ENCODE measurements around the gene B4GALT3.
A peak's percentile ranks its signal among the peaks of the same experiment; 100 is the strongest.

Gene B4GALT3

DNA sequence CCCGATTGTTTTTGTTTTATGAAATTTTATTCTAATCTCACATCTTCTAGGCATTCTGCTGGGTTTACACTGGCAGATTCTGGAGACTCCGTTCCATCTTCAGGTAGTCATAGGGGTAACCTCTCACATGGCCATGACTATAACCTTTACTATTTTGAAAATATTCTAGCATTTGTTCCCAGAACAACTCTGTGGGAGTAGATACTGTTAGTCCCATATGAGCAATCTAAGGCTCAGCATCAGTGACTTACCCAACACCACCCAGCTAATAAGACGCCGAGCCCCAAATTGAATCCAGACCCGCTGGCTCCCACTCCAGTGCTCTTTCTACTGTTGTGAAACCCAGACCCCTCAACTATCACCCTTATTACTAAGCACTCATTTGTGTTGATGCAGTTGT is 11.7 kb upstream of the B4GALT3 start:
- no peak overlapping the region for H2AFZ ChIP-seq (ENCODE audit: low read length)
- WGBS, 2 donors (ENCODE audit: extremely low coverage in 2 of 2, insufficient read length in 2 of 2, insufficient replicate concordance in 1 of 2), result no CpG with 5 or more reads among the region's 5 CpGs
- H2BK12ac ChIP-seq (ENCODE audit: low read length), result no peak overlapping the region
- no peak overlapping the region for H2AK5ac ChIP-seq (ENCODE audit: low read depth, low read length)
- H2BK15ac ChIP-seq (ENCODE audit: low read length), result no peak overlapping the region
- H3K4ac ChIP-seq (ENCODE audit: low read length), result no peak overlapping the region
- DNase-seq (ENCODE audit: low spot score), result no peak
- no peak overlapping the region for H3K18ac ChIP-seq (ENCODE audit: low read length)
- H3K27me3 ChIP-seq (ENCODE audit: control insufficient read depth in 3 of 3, insufficient read depth in 3 of 3, low read depth in 1 of 3, low read length in 3 of 3), result no peaks in the 10 kb centered on the region
- no peak overlapping the region for H3K4me3 ChIP-seq (ENCODE audit: low read length in 2 of 2)
- H3K14ac ChIP-seq (ENCODE audit: low read length), result no peak overlapping the region
- H3K27ac ChIP-seq (replicated peaks; ENCODE audit: low read length), result no peak overlapping the region
- no peaks in the 10 kb centered on the region for H3K9me3 ChIP-seq (replicated peaks in 1 of 2; ENCODE audit: control insufficient read depth in 2 of 2, insufficient read depth in 1 of 2, low read depth in 1 of 2, low read length in 2 of 2)
- H2BK5ac ChIP-seq (ENCODE audit: low read length), result no peak overlapping the region
- no peak overlapping the region for H4K8ac ChIP-seq (ENCODE audit: low read depth, low read length)
- H2BK120ac ChIP-seq (ENCODE audit: low read depth, low read length), result no peak overlapping the region
- H3K4me1 ChIP-seq (ENCODE audit: control insufficient read depth in 2 of 2, insufficient read depth in 1 of 2, low read depth in 1 of 2, low read length in 2 of 2), result peaks cover 0 to 4% of the 10 kb centered on the region in 2 donors
- no peak overlapping the region for H3K23ac ChIP-seq (ENCODE audit: low read depth, low read length, poor library complexity)
- no peak overlapping the region for H3K4me2 ChIP-seq (ENCODE audit: insufficient read depth, low read length, poor library complexity, severe bottlenecking)
- no peak overlapping the region for H3K9ac ChIP-seq (ENCODE audit: low read depth, low read length, poor library complexity)
- no peak overlapping the region for H4K91ac ChIP-seq (ENCODE audit: low read depth, low read length, poor library complexity)
- H3K36me3 ChIP-seq (replicated peaks in 1 of 2; ENCODE audit: control insufficient read depth in 2 of 2, insufficient read depth in 2 of 2, low read length in 2 of 2), result peaks cover 0 to 3% of the 10 kb centered on the region in 2 donors
- H3K79me1 ChIP-seq (ENCODE audit: low read depth, low read length), result no peaks in the 10 kb centered on the region

DNA sequence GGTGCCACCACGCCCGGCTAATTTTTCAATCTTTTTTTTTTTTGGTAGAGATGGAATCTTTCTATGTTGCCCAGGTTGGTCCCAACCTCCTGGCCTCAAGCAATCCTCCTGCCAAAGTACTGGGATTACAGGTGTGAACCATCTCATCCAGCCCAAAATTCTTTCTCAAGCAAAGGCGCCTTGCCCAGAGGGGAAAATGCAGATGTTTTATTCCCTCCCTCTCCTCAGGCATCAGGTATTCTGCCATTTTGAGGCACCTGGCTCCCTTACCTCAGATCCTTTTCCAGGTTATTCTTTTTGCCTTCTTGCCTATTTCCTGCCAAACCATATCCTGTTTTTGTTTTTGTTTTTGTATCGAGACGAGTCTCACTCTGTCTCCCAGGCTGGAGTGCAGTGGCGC is 11.1 kb upstream of the B4GALT3 start:
- Histone ChIP-seq H3K23ac (ENCODE audit: low read depth, low read length, poor library complexity) (no peak overlapping the region), H3K79me1 (ENCODE audit: low read depth, low read length) (no peaks in the 10 kb centered on the region), H3K27me3 (ENCODE audit: control insufficient read depth in 3 of 3, insufficient read depth in 3 of 3, low read depth in 1 of 3, low read length in 3 of 3) (no peaks in the 10 kb centered on the region), H2BK120ac (ENCODE audit: low read depth, low read length) (no peak overlapping the region), H3K36me3 (replicated peaks in 1 of 2; ENCODE audit: control insufficient read depth in 2 of 2, insufficient read depth in 2 of 2, low read length in 2 of 2) (peaks cover 0 to 3% of the 10 kb centered on the region in 2 donors), H3K9me3 (replicated peaks in 1 of 2; ENCODE audit: control insufficient read depth in 2 of 2, insufficient read depth in 1 of 2, low read depth in 1 of 2, low read length in 2 of 2) (no peaks in the 10 kb centered on the region), H3K14ac (ENCODE audit: low read length) (no peak overlapping the region), H2AFZ (ENCODE audit: low read length) (no peak overlapping the region), H2BK15ac (ENCODE audit: low read length) (no peak overlapping the region), H3K4me1 (ENCODE audit: control insufficient read depth in 2 of 2, insufficient read depth in 1 of 2, low read depth in 1 of 2, low read length in 2 of 2) (peaks cover 0 to 4% of the 10 kb centered on the region in 2 donors), H2BK12ac (ENCODE audit: low read length) (no peak overlapping the region), H3K18ac (ENCODE audit: low read length) (no peak overlapping the region), H3K27ac (replicated peaks; ENCODE audit: low read length) (no peak overlapping the region), H4K91ac (ENCODE audit: low read depth, low read length, poor library complexity) (no peak overlapping the region), H3K9ac (ENCODE audit: low read depth, low read length, poor library complexity) (no peak overlapping the region), H3K4ac (ENCODE audit: low read length) (no peak overlapping the region), H2AK5ac (ENCODE audit: low read depth, low read length) (no peak overlapping the region), H4K8ac (ENCODE audit: low read depth, low read length) (no peak overlapping the region), H2BK5ac (ENCODE audit: low read length) (no peak overlapping the region), H3K4me3 (ENCODE audit: low read length in 2 of 2) (no peak overlapping the region), H3K4me2 (ENCODE audit: insufficient read depth, low read length, poor library complexity, severe bottlenecking) (no peak overlapping the region)
- DNase-seq (ENCODE audit: low spot score), result no peak
- WGBS, 2 donors (ENCODE audit: extremely low coverage in 2 of 2, insufficient read length in 2 of 2, insufficient replicate concordance in 1 of 2), result no CpG with 5 or more reads among the region's 6 CpGs

GRCh38 chr1:161187311-161187710 is 10.0 kb upstream of the B4GALT3 start:
- Histone ChIP-seq H2AFZ (ENCODE audit: low read length) (no peak overlapping the region), H4K91ac (ENCODE audit: low read depth, low read length, poor library complexity) (no peak overlapping the region), H2BK12ac (ENCODE audit: low read length) (no peak overlapping the region), H2BK120ac (ENCODE audit: low read depth, low read length) (no peak overlapping the region), H3K27me3 (ENCODE audit: control insufficient read depth in 3 of 3, insufficient read depth in 3 of 3, low read depth in 1 of 3, low read length in 3 of 3) (no peaks in the 10 kb centered on the region), H2BK15ac (ENCODE audit: low read length) (no peak overlapping the region), H3K23ac (ENCODE audit: low read depth, low read length, poor library complexity) (no peak overlapping the region), H3K36me3 (replicated peaks in 1 of 2; ENCODE audit: control insufficient read depth in 2 of 2, insufficient read depth in 2 of 2, low read length in 2 of 2) (peaks cover 0 to 3% of the 10 kb centered on the region in 2 donors), H3K79me1 (ENCODE audit: low read depth, low read length) (no peaks in the 10 kb centered on the region), H3K4me2 (ENCODE audit: insufficient read depth, low read length, poor library complexity, severe bottlenecking) (no peak overlapping the region), H2AK5ac (ENCODE audit: low read depth, low read length) (no peak overlapping the region), H3K4me3 (ENCODE audit: low read length in 2 of 2) (no peak overlapping the region), H2BK5ac (ENCODE audit: low read length) (no peak overlapping the region), H3K18ac (ENCODE audit: low read length) (no peak overlapping the region), H3K9ac (ENCODE audit: low read depth, low read length, poor library complexity) (no peak overlapping the region), H3K14ac (ENCODE audit: low read length) (no peak overlapping the region), H3K9me3 (replicated peaks in 1 of 2; ENCODE audit: control insufficient read depth in 2 of 2, insufficient read depth in 1 of 2, low read depth in 1 of 2, low read length in 2 of 2) (no peaks in the 10 kb centered on the region), H3K27ac (replicated peaks; ENCODE audit: low read length) (no peak overlapping the region), H3K4ac (ENCODE audit: low read length) (peak overlapping the region; percentile 6), H3K4me1 (ENCODE audit: control insufficient read depth in 2 of 2, insufficient read depth in 1 of 2, low read depth in 1 of 2, low read length in 2 of 2) (peaks cover 0 to 2% of the 10 kb centered on the region in 2 donors), H4K8ac (ENCODE audit: low read depth, low read length) (no peak overlapping the region)
- no CpG with 5 or more reads among the region's 3 CpGs for WGBS, 2 donors (ENCODE audit: extremely low coverage in 2 of 2, insufficient read length in 2 of 2, insufficient replicate concordance in 1 of 2)
- no peak for DNase-seq (ENCODE audit: low spot score)

GRCh38 chr1:161185732-161186311 is 8.5 kb upstream of the B4GALT3 start:
- H3K4me3 ChIP-seq (ENCODE audit: low read length in 2 of 2), result no peak overlapping the region
- no peaks in the 10 kb centered on the region for H3K36me3 ChIP-seq (replicated peaks in 1 of 2; ENCODE audit: control insufficient read depth in 2 of 2, insufficient read depth in 2 of 2, low read length in 2 of 2)
- H2BK120ac ChIP-seq (ENCODE audit: low read depth, low read length), result no peak overlapping the region
- no peak overlapping the region for H2BK15ac ChIP-seq (ENCODE audit: low read length)
- H3K4me1 ChIP-seq (ENCODE audit: control insufficient read depth in 2 of 2, insufficient read depth in 1 of 2, low read depth in 1 of 2, low read length in 2 of 2), result no peaks in the 10 kb centered on the region
- no peak overlapping the region for H3K23ac ChIP-seq (ENCODE audit: low read depth, low read length, poor library complexity)
- H3K27me3 ChIP-seq (ENCODE audit: control insufficient read depth in 3 of 3, insufficient read depth in 3 of 3, low read depth in 1 of 3, low read length in 3 of 3), result no peaks in the 10 kb centered on the region
- H3K4me2 ChIP-seq (ENCODE audit: insufficient read depth, low read length, poor library complexity, severe bottlenecking), result no peak overlapping the region
- no peak overlapping the region for H3K4ac ChIP-seq (ENCODE audit: low read length)
- H3K18ac ChIP-seq (ENCODE audit: low read length), result no peak overlapping the region
- H3K9me3 ChIP-seq (replicated peaks in 1 of 2; ENCODE audit: control insufficient read depth in 2 of 2, insufficient read depth in 1 of 2, low read depth in 1 of 2, low read length in 2 of 2), result no peaks in the 10 kb centered on the region
- H3K9ac ChIP-seq (ENCODE audit: low read depth, low read length, poor library complexity), result no peak overlapping the region
- H4K91ac ChIP-seq (ENCODE audit: low read depth, low read length, poor library complexity), result no peak overlapping the region
- H3K14ac ChIP-seq (ENCODE audit: low read length), result no peak overlapping the region
- no peak for DNase-seq (ENCODE audit: low spot score)
- H2AFZ ChIP-seq (ENCODE audit: low read length), result no peak overlapping the region
- no peak overlapping the region for H4K8ac ChIP-seq (ENCODE audit: low read depth, low read length)
- no peaks in the 10 kb centered on the region for H3K79me1 ChIP-seq (ENCODE audit: low read depth, low read length)
- no peak overlapping the region for H2BK5ac ChIP-seq (ENCODE audit: low read length)
- H3K27ac ChIP-seq (replicated peaks; ENCODE audit: low read length), result no peak overlapping the region
- no CpG with 5 or more reads among the region's 2 CpGs for WGBS, 2 donors (ENCODE audit: extremely low coverage in 2 of 2, insufficient read length in 2 of 2, insufficient replicate concordance in 1 of 2)
- no peak overlapping the region for H2BK12ac ChIP-seq (ENCODE audit: low read length)
- no peak overlapping the region for H2AK5ac ChIP-seq (ENCODE audit: low read depth, low read length)

Data from neuronal stem cell (in vitro differentiated cells).